Nucleus accumbens (tissue), 56 donors: Measurements from ENCODE around the gene CARS1.

Source experiments
- DNase-seq, 56 donors: peaks; one replicate each; lab custom pipeline; 2025; lab: John Stamatoyannopoulos, UW

Gene CARS1

DNA sequence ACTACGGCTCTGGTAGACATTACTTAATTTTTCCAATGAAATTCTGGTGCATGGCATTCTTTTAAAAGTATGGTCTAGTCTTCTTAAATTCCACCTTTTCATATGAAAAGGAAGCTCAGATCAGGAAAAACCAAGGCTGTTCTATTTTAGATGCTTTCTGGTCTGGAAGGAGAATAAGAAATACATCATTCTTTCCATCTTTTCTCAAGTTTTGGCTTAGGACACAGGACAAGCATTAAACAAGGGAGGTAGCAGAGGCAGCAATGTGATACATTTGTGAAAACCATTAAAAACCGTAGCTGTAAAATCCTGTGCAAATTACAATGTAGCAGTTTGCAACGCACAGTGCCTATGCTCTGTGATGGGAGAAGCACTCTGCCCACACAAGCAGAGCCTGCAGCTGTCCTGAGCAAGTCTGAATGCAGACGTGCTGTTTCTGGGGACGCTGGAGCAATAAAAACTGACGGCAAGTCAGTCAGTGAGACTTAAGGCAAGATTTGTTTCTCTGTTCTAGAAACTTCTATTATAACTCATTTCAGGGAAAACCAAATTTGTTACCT is 88.8 kb downstream of the CARS1 start:
- DNase-seq: no peak

GRCh38 chr11:2964782-2965181 is 92.4 kb downstream of the CARS1 start:
- no peak for DNase-seq

GRCh38 chr11:2963761-2964160 is 93.5 kb downstream of the CARS1 start:
- no peak for DNase-seq

- DNase-seq: no peak
Observed at GRCh38 chr11:2963112-2963754, 94.0 kb downstream of the CARS1 start.

- no peak for DNase-seq
Observed at GRCh38 chr11:2961080-2961479, 96.1 kb downstream of the CARS1 start.

DNA sequence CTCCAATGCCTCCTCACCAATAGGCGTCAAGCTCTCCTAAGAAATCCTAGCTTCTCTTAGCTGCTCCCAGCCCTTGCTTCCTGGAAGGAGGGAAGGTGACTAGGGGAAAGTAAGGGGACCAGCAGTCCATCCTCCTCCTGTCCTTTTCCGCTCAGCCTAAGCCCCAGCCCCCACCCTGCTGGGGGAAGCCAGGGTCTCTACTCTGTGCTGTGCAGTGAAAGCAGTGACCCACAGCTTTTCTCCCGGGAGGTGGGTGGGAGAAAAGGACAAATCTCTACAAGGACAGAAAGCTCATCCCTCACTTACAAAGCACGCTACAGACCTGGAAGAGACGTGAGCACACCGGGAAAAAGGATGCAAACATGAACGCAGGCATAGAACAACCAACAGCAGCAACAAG is 97.1 kb downstream of the CARS1 start:
- DNase-seq: no peak

- DNase-seq: no peak
Observed at GRCh38 chr11:2958251-2958650, 99.0 kb downstream of the CARS1 start.

DNA sequence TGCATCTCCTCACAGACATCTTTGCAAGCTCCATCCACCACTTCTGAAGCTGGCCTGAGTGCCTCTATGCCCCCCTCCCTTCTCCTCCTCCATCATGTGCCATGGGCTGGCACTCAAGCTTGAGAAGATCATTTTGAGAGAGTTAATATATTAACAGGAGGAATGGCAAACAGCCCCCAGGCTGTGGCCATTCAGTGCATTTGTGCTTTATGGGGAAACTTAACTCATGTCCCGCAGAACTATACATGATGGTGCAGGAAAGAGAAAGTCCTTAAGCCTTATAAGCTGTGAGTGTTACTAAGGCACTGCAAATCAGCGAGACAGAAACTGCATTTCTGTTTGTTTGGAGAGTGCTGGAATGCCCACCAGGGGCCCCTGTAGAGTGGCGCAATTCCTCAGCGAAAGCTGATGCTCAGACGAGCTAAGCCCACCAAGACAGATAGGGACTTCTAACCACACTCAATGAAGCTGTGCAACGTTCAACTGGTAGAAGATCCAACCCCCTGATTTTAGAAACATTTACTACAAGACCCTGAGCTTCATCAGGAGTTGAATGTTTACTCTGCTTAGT is 101.2 kb downstream of the CARS1 start:
- DNase-seq: no peak

DNA sequence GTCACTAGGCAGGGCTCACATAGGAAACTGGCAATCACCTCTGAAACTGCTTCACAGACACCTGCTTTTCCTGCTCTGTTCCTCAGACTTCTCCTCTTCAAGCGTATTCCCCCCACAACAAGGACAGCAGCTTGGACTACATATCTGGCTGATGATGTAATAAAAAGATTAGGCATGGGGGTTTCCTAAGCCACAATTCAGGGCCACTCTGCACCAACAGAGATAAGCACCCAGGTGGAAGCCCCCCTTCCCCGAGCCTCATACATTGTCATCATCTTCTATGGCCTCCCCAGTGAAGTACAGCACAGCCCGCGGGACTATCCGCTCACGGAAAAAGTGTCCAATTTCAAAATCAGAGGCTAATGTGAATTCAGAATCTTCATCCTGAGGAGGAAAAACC is 103.0 kb downstream of the CARS1 start:
- DNase-seq: no peak

GRCh38 chr11:2952290-2952689 is 104.9 kb downstream of the CARS1 start:
- no peak for DNase-seq

DNA sequence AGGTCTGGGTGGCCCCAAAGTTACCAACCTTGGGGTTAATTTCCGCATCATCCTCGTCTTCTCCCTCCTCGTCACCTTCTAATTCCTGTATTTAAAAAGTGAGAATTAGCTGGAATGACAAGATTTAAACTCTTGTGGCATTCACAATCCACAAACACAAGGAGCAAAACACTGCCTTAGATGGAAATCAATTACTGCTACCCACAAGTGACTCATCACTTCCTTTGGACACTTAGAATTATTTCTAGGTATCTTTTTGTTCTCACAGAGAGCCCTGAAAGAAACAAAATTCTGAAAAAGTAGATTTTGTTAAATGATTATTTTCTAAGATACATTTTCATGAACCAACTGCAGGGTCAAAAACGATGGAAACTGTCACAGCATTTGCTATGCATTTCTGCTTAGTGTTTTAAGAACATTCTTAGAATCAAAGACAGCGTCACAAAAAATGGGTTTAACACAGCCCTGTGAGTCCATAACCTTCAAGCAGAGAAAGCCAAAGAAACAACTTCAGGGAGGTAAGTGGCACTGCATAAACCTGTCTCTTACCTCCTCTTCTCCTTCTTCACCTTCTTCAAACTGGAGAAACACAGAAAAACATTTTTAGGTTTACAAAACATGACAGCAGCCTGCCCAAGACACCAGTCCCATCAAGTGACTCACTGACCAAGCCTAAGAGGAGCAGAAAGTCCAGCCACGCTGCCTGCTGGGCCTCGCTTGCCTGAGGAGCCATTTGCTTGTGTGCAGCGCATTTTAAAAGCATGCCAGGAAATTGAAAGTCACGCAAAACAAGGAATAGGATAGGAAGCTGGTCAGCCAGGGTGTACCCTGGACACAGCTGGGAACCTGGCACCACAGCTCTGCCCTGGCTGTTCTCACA is 105.8 kb downstream of the CARS1 start:
- no peak for DNase-seq
